DMS114 treated with DMSO at 0.1 percent for 48 hours (cell line): Measurements from ENCODE around the gene DUS2.
A peak's percentile ranks its signal among the peaks of the same experiment; 100 is the strongest.
"Not testable (repeated sequence)": the region's sequence is repeated elsewhere in the genome, so short reads cannot be mapped to it uniquely, and the experiment has no call there.

Experiments used
- DNase-seq: peaks from one replicate; lab custom pipeline; 2025; ENCODE audit not compliant: unreplicated experiment; lab: John Stamatoyannopoulos, UW

DUS2 gene

GRCh38 chr16:68089067-68089466, 66.0 kb downstream of the DUS2 start:
- DNase-seq, result no peak

- DNase-seq, result no peak
Observed at GRCh38 chr16:68090130-68090529, 67.0 kb downstream of the DUS2 start.

GRCh38 chr16:68090533-68090932, 67.4 kb downstream of the DUS2 start:
- DNase-seq, result no peak

- no peak for DNase-seq
Observed at GRCh38 chr16:68091380-68092261, 68.5 kb downstream of the DUS2 start.

GRCh38 chr16:68092275-68092674, 69.2 kb downstream of the DUS2 start:
- DNase-seq, result not testable (repeated sequence)

- peak; percentile 39 for DNase-seq
Observed at GRCh38 chr16:68093816-68094613, 70.9 kb downstream of the DUS2 start.

GRCh38 chr16:68094614-68094934, 71.5 kb downstream of the DUS2 start:
- no peak for DNase-seq

GRCh38 chr16:68096491-68096890, 73.4 kb downstream of the DUS2 start:
- no peak for DNase-seq

GRCh38 chr16:68097088-68097487, 74.0 kb downstream of the DUS2 start:
- DNase-seq, result no peak

GRCh38 chr16:68097895-68098294, 74.8 kb downstream of the DUS2 start:
- no peak for DNase-seq

GRCh38 chr16:68100488-68100887, 77.4 kb downstream of the DUS2 start:
- DNase-seq, result no peak

GRCh38 chr16:68105611-68106010, 82.5 kb downstream of the DUS2 start:
- DNase-seq, result no peak

GRCh38 chr16:68107230-68107928, 84.3 kb downstream of the DUS2 start:
- DNase-seq, result not testable (repeated sequence)

- not testable (repeated sequence) for DNase-seq
Observed at GRCh38 chr16:68109156-68109555, 86.1 kb downstream of the DUS2 start.

- DNase-seq, result not testable (repeated sequence)
Observed at GRCh38 chr16:68110611-68111010, 87.5 kb downstream of the DUS2 start.

- DNase-seq, result no peak
Observed at GRCh38 chr16:68111379-68111778, 88.3 kb downstream of the DUS2 start.

GRCh38 chr16:68113059-68113761, 90.1 kb downstream of the DUS2 start:
- DNase-seq, result no peak

- DNase-seq, result no peak
Observed at GRCh38 chr16:68113765-68114240, 90.7 kb downstream of the DUS2 start.

GRCh38 chr16:68114939-68115338, 91.9 kb downstream of the DUS2 start:
- not testable (repeated sequence) for DNase-seq

GRCh38 chr16:68115851-68116250, 92.8 kb downstream of the DUS2 start:
- DNase-seq, result no peak
